HG03432 (cell line): ENCODE data around the gene GPR4.

Source experiments
- ATAC-seq: cut with Tn5 transposase; IDR thresholded peaks from one replicate; pipeline ENCODE4 v1.9.1; 2021; ENCODE audit warnings: mild to moderate bottlenecking, moderate library complexity; ENCODE audit not compliant: unreplicated experiment

The GPR4 gene

DNA sequence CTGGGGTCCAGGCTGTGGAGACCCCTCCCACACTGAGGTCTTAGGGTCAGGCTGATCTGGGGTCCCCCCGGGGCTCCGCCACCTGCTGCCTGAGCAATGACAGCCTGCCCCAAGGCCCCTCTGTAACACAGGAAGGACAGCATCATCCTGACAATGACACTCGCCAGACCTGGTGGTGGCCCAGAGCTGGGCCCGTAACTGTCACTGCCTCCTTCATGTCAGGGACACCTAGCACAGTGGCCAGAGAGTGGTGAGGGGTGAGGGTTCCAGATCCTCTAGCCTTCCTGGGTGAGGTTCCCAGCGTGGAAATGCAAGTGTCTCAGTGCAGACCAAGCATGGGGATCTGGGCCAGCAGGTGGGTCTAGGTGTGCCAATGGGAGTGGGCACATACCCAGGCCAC lies 45.2 kb downstream of the GPR4 start:
- ATAC-seq = no peak

DNA sequence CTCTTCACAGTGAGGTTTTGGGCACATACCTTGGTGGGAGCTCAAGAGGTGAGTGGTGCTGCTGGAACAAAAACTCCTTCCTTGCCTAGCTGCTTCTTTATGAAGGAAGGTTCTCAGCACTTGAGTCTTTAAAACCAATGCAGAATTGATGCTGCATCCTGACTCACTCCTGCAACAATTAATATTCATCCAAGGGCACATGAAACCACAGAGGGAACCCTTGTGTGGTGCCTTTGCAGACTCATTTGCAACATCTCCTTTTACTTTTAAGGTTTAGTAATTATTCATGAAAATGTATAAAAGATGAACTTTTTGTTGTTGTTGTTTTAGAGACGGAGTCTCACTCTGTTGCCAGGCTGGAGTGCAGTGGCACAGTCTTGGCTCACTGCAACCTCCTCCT lies 47.5 kb downstream of the GPR4 start:
- ATAC-seq = no peak

DNA sequence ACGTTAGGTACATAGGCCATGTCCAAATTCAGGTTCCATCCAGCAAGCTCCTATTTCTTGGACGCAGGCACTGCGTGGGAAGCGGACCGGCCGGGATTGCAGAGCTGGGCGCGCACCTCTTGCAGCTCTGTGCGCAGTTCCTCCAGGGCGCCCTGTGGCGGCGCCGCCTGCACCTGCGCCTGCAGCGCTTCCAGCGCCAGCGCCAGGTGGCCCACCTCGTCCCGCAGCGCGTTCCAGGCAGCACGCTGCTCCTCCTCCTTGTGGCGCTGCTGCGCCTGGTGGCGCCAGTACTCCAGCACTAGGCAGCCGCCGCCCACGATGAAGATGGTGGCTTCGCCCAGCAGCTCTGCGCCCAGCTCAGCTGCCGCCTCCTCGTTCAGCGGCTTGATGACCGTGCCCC lies 48.5 kb downstream of the GPR4 start:
- no peak for ATAC-seq

GRCh38 chr19:45547965-45548609 lies 53.9 kb downstream of the GPR4 start:
- ATAC-seq = no peak

GRCh38 chr19:45547211-45547770 lies 54.7 kb downstream of the GPR4 start:
- ATAC-seq = no peak

DNA sequence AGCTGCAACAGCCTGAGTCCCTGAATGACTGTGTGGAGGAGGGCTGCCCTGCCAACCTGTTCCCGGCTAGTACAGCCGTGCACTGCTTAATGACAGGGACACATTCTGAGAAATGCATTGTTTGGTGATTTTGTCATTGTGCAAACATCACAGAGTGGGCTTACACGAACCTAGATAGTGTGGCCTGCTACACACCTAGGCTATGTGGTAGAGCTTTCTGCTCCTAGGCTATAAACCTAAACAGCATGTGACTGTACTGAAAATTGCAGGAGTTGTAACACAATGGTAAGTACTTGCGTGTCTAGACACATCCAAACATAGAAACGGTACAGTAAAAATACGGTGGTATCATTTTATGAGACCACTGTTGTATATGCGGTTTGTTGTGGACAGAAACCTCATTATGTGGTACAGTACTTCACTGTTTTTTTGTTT lies 59.8 kb downstream of the GPR4 start:
- no peak for ATAC-seq
